Kidney tubule cell (primary cell): ENCODE measurements around the gene COL9A3.

Experiments used
- DNase-seq: peaks from one replicate; pipeline ENCODE4 v3.0.0-alpha.2; 2018; ENCODE audit warnings: low spot score

COL9A3 gene

DNA sequence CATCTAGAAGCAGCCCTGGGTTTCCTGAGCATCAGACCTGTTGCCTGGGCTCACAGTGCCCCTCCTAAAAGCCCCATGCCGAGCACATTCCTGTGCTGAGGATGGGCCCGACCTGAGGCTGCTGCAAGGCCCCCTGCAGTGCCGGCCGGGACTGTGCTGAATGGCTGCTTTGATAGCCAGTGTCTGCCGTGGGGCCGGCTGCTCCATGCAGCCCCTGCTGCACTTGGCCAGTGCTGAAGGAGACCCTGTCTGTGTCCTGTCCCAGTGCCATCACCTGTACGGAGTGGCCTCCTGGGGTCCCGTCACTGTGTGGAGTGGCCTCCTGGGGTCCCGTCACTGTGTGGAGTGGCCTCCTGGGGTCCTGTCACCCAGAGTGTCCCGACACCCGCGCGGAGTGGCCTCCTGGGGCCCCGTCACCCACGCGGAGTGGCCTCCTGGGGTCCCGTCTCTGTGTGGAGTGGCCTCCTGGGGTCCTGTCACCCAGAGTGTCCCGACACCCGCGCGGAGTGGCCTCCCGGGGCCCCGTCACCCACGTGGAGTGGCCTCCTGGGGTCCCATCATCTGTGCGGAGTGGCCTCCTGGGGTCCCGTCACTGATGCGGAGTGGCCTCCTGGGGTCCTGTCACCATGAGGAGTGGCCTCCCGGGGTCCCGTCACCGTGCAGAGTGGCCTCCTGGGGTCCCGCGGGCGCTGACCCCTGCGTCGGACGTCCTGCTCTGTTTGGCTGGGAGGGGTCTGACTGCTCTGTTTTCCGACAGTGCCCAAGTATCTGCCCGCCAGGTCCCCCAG is 7.0 kb downstream of the COL9A3 start:
- no peak for DNase-seq

DNA sequence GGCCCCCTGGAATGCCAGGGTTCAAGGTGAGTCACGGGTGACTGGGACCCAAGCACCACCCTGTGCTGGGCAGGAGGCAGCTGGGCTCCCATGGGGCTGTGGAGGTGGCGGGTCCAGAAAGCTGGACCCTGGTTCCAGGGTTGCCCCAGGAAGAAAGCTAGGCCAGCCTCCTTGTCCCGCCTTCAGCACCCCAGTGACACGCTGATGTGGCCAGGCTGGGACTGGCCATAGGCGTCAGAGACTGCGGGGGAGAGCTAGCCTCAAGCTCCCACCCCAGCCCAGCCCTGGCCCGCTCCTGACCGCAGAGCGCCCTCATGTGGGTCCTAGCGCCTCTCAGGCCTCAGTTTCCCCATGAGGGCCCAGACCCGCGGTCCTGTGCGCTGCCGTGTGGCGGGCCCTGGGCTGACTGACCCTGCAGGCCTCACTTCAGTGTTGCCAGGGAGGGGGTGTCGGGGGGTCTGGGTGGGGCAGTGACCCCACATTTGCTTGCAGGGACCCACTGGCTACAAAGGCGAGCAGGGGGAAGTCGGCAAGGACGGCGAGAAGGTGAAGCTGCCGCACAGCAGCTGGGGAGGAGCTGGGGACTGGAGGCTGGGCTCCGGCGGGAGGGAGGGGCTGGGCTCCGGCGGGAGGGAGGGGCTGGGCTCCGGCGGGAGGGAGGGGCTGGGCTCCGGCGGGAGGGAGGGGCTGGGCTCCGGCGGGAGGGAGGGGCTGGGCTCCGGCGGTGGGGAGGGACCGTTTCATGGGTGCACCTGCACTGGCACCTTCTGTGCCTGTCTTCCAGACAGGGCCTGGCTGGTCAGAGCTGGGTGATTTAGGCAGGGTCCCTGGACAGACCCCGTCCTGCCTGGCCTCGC is 7.9 kb downstream of the COL9A3 start:
- peak; percentile 32 for DNase-seq

DNA sequence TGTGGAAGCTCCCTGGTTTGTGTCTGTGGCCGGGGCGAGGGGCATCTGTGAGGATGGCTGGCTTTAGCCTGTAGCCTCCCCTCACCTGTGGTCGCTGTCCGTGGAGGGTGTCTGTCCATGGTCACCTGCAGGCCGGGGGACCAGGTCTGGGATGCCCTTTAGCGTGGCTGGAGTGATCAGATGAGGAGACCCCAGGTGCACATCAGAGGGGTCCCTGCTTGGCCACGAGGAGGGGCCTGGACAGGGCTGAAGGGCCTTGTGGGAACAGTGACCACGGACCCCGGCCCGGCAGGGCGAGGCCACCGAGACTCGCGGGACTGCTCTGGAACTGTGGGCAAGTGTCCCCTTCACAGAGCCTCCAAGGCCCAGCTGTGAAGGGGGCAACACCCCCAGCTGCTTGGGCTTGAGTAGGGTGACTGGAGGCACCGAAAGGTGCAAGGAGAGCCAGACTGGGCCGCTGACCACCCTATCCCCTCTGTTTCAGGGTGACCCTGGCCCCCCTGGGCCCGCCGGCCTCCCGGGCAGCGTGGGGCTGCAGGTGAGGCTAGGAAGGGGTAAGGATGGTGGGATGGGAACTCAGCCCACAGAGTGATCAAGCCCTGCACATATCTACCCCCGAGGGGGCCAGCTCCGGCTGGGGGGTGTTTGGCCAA is 8.6 kb downstream of the COL9A3 start:
- DNase-seq, result no peak

DNA sequence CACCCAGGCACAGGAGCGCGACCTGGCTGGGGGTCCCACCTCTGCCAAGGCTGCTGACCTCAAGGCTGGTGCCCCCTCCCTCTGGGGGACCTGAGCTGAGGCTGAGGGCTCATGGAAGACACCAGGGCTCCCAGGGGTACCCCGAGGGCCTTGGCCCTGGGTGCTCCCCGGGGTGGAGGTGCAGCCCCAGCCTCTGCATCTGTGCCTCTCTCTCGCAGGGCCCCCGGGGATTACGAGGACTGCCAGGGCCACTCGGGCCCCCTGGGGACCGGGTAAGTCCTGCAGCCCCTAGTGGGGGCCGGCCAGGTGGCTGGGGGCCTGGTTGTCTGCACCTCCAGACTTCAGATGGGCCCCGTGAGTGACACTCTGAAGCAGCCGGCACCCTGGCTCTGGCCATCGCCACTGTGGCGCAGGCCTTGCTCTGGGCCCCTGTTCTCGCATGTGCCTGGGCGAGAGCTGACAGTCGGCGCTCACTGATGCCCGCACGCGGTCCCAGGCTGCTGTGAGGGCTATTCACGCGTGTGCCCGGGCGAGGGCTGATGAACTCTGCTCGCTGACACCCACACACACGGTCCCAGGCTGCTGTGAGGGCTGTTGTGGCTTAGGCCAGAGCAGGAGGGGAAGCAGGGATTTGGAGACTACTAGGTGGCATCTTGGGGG is 9.3 kb downstream of the COL9A3 start:
- DNase-seq, result no peak

DNA sequence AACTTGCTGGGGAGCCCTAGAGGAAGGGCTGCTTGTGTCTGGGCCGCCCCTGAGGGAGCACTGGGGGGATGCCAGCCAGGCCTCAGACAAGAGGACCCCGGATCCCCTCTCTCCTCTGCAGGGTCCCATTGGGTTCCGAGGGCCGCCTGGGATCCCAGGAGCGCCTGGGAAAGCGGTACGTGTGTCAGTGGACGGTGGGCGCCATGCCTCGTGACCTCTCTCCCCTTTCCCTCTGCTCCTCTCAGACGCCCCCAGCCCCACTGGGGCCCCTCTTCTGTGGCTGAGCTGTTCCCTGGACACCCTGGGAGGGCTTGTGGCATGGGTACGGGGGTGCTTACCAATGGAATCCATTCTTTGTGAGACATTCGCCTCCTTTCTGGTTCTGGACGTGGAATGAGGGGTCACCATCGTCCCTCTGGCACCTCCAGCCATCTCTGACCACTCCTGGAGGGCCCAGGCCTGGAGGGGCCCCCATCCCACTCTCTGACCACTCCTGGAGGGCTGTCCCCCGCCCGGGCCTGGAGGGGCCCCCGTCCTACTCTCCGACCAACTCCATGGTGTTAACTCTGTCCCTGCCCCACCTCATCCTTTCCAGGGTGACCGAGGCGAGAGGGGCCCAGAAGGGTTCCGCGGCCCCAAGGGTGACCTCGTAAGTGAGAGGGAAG is 9.9 kb downstream of the COL9A3 start:
- no peak for DNase-seq

DNA sequence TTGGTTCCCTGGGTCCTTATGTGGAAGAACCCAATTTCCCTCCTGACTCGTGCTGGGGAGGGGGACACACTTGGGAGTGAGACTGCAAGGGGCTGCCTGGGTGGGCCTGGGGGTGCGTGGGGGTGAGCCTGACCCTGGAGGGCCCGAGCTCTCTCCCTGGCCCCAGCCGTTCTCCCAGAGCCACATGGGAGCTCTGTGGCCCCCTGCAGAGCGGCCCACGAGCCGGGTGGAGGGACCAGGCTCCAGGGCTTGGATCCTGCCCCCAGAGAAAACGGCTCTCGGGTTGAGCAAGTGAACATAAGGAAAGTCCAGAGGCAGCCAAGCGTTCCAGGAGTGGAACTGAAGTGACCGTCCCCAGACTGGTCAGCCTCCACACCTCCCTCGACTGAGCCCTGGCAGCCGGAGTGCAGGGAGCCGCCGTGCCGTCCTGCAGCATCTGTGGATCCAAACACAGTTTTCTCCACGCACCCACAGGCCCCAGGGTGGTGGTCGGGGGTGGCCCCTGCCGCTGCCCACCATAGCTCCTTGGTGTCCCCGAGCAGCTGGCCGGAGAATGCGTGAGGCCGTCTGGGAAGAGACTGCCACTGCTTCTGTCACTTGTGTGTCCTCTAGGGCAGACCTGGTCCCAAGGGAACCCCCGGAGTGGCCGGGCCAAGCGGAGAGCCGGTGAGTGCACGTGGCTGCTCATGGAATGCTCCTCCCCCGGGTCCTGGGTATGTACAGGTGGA is 10.6 kb downstream of the COL9A3 start:
- DNase-seq, result no peak

DNA sequence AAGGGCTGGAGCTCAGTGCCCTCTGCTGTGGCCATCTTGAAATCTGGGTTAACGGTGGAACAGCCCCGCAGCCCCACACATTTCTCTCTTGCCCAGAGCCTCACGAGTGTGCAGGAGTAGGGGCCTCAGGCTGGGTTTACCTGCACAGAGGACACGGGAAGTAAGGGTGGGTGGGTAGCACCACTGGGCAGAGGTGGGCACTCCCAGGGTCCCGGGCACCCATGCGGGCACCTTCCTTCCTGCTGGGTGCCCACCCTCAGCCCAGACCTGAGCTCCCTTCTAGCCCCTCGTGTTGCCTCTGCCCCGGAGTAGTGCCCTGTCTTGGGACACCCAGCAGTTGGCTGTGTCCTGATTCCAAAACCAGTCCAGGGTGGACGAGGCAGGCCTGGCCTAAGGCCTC is 11.2 kb downstream of the COL9A3 start:
- DNase-seq, result no peak

DNA sequence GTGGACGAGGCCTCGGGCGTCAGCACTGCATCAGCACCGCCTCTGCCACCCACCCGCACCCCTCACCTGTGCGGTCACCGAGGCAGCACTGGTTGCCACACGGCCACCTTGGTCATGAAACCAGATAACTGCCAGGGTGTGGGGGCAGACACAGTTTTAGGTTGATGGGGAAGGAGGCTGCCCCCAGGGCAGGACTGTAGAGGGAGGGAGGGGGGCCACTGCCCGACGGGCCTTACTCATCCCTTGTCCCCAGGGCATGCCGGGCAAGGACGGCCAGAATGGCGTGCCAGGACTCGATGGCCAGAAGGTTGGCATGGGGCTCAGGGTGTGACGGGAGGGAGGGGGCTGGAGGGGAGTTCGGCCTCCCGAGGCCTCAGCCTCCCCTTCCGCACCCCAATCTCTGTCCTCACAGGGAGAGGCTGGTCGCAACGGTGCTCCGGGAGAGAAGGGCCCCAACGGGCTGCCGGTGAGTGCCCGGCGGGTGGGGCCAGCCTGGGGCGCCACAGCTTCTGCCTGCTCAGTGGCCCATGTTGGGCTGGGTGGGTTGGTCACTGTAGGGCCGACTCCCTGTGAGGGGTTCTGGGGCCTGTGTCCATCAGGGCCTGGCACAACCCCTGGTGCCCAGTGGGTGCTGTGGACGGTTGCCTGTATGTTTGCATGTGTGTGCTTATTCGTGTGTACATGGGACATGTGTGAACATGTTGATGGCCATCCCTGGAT is 11.8 kb downstream of the COL9A3 start:
- DNase-seq, result no peak

DNA sequence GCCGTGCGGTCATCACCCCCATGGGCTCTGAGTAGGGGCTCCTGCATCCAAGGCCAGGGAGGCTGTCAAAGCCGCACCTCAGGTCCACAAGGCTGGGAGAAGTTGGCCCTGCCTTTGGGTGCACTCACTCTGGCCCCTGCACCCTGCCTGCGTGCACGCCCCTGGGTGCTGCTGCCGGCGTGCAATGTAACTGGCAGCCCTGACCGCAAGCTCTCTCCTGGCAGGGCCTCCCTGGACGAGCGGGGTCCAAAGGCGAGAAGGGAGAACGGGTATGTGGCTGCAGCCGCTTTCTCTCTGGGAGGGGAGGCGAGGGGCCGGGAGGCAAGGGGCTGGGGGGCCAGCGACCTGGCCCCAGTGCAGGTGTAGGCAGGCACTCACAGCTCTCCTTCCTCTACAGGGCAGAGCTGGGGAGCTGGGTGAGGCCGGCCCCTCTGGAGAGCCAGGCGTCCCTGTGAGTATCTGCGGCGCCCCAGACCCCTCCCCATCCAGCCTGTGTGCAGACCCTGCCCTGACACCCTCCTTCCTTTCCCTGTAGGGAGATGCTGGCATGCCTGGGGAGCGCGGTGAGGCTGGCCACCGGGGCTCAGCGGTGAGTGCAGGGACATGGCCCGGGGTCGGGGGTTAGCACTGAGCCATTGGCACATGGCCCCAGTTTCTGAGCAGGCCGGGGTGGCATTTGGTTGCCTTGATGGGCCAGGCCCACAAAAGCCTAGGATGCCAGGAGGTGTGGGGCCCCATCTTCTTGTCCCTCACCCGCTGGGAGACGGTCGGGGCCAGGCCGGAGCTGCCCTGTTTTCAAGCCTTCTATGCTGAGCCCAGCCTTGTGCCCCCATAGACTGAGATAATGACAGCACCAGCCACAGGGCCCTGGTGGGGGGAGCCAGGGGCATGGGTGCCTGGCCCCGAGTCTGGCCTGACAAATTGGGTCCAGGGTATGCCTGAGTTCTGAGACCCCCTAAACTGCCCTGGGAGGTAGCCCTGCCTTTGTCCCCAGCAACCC is 12.7 kb downstream of the COL9A3 start:
- no peak for DNase-seq

DNA sequence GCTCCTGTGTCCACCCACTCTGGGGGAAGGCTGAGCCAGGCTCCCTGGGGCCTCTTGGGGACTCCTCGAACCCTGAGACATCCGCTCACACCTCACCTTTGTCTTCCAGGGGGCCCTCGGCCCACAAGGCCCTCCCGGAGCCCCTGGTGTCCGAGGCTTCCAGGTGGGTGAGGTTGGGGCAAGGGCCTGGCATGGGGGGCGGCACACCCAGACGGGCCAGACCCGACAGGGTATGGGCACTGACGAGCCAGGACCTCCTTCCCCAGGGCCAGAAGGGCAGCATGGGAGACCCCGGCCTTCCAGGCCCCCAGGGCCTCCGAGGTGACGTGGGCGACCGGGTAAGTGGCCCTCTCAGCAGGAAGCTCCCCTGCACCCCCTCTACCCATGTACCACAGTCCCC is 13.4 kb downstream of the COL9A3 start:
- no peak for DNase-seq

DNA sequence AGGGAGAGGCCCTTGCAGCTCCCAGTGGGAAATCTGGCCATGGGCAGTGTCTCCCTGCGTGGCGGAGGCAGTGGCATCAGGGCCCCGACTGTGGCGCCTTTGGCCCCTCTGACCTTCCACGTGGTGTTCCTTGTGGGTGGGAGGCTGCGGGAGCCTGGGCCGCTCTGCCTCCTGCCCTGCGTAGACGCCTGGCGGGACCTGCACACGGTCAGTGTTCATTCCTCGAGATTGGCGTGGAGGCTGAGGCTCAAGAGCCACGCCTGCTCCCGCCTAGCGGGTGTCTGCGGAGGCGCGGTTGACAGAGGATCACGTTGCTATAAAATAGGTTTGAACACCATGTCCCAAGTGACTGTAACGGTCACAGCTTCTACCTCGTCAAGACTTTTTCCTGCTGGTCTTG is 14.0 kb downstream of the COL9A3 start:
- no peak for DNase-seq

DNA sequence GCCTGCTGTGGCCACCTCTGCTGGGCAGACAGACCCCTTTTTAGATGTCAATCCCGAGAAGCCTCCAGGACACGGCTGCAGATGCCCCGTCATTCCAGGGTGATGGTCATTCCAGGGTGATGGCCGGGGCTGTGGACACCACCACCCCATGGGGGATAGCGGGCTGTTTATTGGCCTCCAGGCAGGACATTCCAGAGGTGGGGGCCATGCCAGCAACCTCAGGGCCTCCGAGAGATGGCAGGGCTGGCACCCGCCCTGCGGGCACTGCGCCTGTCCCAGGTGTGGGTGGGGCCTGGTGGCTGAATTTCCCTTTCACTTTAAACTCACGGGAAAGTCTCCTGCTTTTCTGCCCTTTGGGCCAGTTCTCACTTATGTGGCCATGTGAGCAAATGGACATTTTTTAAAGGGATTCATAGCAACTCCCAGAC is 14.5 kb downstream of the COL9A3 start:
- no peak for DNase-seq

DNA sequence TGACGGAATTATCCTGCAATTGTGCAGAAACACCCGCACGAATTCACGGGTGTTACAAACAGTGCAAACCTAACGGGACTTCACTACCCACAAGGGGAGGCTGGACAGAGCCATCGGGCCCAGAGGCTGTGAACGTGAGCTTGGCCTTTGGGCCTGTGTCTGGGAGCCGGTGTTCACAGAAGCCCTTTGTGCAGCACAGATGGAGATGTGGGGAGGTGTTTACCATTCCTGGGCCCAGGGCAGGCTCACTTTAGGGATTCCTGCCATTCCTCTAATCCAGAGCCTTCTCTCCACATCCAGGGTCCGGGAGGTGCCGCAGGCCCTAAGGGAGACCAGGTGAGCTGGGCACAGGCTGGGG is 15.0 kb downstream of the COL9A3 start:
- no peak for DNase-seq

DNA sequence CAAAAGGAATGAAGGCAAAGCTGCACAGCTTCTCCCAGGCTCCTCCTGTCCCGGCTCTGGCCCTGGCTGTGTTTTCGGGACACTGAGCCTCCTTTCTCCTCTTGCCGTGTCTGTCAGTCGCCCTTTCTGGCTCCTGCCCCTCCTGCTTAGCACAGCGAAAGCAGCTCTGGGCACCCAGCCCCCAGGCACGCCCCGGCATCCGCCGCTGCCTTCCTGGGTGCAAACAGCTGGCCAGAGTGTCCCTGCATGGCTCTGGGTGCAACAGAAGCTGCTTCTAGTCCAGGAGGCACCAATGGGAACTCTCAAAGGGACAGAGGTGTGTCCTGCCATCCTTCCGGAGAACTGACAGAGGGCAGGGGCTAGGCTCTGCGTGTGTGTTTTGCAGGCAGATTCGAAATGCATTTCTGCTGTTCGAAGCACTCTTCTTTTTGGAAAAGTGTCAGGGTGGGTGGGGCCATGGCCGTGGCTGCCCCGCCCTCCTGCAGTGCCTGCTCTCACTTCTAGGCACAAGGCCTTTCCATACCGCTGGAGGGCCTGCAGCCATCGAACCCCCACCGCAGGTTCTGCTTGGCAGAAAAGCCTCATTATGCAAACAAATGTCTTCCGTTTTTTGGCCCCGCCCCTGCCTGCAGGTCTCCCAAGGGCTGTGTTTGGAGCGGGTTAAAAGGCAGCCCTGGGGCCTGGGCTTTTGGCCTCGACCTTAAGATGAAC is 15.5 kb downstream of the COL9A3 start:
- DNase-seq, result peak; percentile 16

DNA sequence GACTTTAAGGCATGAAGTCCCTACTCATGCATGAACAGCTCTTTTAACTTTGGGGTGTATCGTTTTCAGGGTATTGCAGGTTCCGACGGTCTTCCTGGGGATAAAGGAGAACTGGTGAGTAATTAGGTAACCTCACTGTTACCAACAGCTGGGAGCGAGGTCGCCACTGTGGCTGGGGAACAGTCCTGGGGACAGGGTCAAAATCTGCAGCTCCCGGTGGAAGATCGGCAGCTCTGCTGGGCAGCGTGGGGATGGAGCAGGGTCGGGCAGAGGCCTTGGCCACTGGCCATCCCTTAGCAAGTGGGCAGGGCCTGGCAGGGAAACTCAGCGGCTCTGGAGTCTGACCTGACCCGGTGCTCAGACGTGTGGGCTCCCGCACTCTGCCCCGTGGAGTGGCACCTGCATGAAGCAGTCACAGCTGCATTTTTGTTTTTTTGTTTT is 16.1 kb downstream of the COL9A3 start:
- DNase-seq, result no peak

DNA sequence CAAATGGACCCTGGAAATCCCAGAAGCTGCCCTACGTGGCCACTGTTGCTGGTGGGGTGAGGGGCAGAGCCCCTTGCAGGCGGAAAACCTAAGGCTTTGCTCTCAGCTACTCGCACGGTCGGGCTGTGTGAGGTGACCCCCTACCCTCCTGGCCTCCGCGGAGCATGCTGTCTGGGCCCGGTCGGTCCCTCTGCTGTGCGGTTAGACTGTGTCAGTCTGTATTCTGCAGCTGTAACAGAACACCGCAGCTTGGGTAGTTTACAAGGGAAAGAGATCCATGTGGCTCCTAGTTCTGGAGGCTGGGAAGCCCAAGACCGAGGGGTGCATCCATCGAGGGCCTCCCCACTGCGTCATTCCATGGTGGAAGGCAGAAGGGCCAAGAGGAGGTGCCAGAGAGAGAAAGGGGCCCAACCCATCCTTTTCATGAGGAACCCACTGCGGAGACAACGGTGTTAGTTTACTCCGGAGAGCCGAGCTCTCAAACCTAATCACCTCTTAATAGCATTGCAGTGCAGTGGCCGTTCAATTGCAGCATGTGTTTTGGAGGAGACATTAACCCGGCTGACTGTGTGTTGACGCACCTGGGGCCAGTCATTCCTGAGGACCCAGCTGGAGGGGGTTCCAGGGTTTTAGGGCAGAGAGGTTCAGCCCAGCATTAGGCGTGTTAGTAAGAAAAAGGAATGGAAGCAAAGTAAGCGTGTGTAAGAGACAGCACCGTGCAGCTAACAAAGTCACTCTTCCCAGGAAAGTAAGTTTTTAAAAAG is 18.3 kb downstream of the COL9A3 start:
- no peak for DNase-seq

DNA sequence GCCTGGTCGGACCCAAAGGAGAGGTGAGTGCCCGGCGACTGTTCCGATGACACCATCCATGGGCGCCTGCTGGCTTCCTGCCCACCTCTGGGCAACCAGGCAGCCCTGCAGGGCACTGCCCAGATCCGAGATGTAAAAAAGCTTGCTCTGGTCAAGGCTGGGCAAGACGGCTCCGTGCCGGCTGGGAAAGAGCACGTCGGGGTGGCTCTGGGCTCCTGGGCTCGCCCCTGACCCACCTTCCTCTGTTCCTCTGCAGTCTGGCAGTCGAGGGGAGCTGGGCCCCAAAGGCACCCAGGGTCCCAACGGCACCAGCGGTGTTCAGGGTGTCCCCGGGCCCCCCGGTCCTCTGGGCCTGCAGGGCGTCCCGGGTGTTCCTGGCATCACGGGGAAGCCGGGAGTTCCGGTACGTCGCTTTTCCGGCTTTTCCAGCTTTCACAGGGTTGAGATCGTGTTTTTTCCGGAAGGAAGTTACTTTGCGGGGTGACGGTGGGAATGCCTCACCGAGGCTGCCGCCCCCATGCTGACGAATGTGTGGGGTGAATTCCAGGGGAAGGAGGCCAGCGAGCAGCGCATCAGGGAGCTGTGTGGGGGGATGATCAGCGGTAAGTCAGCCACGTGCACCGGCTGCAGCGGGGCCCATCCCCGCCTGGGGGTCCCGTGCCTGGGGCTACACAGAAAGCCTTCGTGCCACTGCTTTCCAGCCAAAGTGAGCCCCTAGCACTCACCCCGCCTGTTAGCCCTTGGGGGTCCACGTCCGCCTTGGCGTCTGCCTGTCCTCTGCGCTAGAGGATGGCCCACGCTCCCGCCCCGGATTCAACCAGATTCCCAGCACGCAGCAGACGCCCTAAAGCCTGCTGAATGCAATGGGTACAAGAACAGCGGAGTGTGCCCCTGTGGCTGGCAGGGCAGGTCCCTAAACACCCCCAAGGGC is 19.3 kb downstream of the COL9A3 start:
- DNase-seq, result no peak
